Left lung (tissue), 10 donors: ENCODE data around the gene COL16A1. TPM values are rescaled to one million over a fixed set of nuclear protein-coding genes. Genes with fewer than 3 reads are reported as not detected.

Source experiments
- ATAC-seq: fragments of 200-7000 bp; cut with Tn5 transposase; one replicate; pipeline ENCODE4 v1.9.1; 2020; ENCODE audit warnings: moderate library complexity
- DNase-seq, 4 donors: peaks; one replicate each; pipeline ENCODE4 v3.0.0-alpha.2; 2013 to 2020
- H3K27ac ChIP-seq, 2 donors: fragments of 200-600 bp; sonication (generic) in 1 of 2; one replicate each; pipeline versions ENCODE4 v1.5.0 to v1.8.0; 2020 to 2021
- H3K27me3 ChIP-seq, 2 donors: fragments of 200-600 bp; sonication (generic) in 1 of 2; one replicate each; pipeline versions ENCODE4 v1.5.0 to v1.8.0; 2020 to 2021
- H3K36me3 ChIP-seq, 2 donors: fragments of 200-600 bp; sonication (generic) in 1 of 2; one replicate each; pipeline versions ENCODE4 v1.5.0 to v1.8.0; 2020 to 2021
- H3K4me1 ChIP-seq, 2 donors: fragments of 200-600 bp; one replicate each; pipeline ENCODE4 v1.8.0; 2021
- H3K4me3 ChIP-seq, 2 donors: fragments of 200-600 bp; sonication (generic) in 1 of 2; one replicate each; pipeline versions ENCODE4 v1.5.0 to v1.8.0; 2020 to 2021; ENCODE audit warnings: mild to moderate bottlenecking in 1 of 2
- H3K9me3 ChIP-seq, 2 donors: fragments of 200-600 bp; sonication (generic) in 1 of 2; one replicate each; pipeline versions ENCODE4 v1.5.0 to v1.8.0; 2020 to 2021
- CTCF ChIP-seq, 2 donors: fragments of 200-600 bp; sonication (generic) in 1 of 2; IDR thresholded peaks; one replicate each; pipeline versions ENCODE4 v1.5.0 to v1.8.0; 2021; ENCODE audit warnings: antibody characterized with exemption in 2 of 2
- intact Hi-C, 2 donors: fragments of 100-400 bp; cut with DNase I; formaldehyde crosslinking; loops; one replicate each; pipeline versions ENCODE4 v1.11.2 to v1.14.2; 2022
- polyA plus RNA-seq, 6 donors: library from polyadenylated mRNA; unstranded; fragments of 120-200 nt; gene quantifications; one replicate each; pipeline ENCODE4 v1.2.1, GENCODE V29; 2013; ENCODE audit not compliant: insufficient read length in 6 of 6
- total RNA-seq, 2 donors: library from RNA; stranded (reverse); fragmentation: NEBNext Ultra II Directional; extraction: Animal tissue kit (Norgen Biotek cat#: 25700); gene quantifications; one replicate each; pipeline ENCODE4 v1.2.1, GENCODE V29; 2021
- donor health status: DM: no; HTN: yes; CAD: no.
- donor health status: DM: no; HTN: no; CAD: no.

COL16A1 gene
- total and polyA plus RNA-seq, 8 donors, result 64.8 to 177 (median 118) TPM

GRCh38 chr1:31623365-31623764 is 80.5 kb downstream of the COL16A1 start:
- H3K36me3 ChIP-seq, result peaks cover 0 to 33% of the 10 kb centered on the region in 2 donors
- H3K27ac ChIP-seq, result no peak overlapping the region
- H3K27me3 ChIP-seq, result peaks cover 0 to 12% of the 10 kb centered on the region in 2 donors
- no peak overlapping the region for H3K4me3 ChIP-seq
- no peak for TF ChIP-seq CTCF (IDR thresholded peaks at IDR 0.05)
- ATAC-seq (no peak), DNase-seq (no peak)
- H3K9me3 ChIP-seq, result no peaks in the 10 kb centered on the region
- intact Hi-C loops, result no loop called here
- peaks cover 15 to 21% of the 10 kb centered on the region in 2 donors for H3K4me1 ChIP-seq

- DNase-seq (peak in 1 of 4 donors; percentile 57), ATAC-seq (no peak)
- Histone ChIP-seq H3K4me1 (peaks cover 13 to 19% of the 10 kb centered on the region in 2 donors), H3K9me3 (no peaks in the 10 kb centered on the region), H3K27ac (no peak overlapping the region), H3K27me3 (peaks cover 6 to 25% of the 10 kb centered on the region in 2 donors), H3K36me3 (peaks cover 0 to 21% of the 10 kb centered on the region in 2 donors), H3K4me3 (no peak overlapping the region)
- intact Hi-C loops, result no loop called here
- no peak for TF ChIP-seq CTCF (IDR thresholded peaks at IDR 0.05)
These were observed 81.7 kb downstream of the COL16A1 start for GRCh38 chr1:31621847-31622730.

- TF ChIP-seq CTCF (IDR thresholded peaks at IDR 0.05), result no peak
- H3K36me3 ChIP-seq, result peaks cover 0 to 16% of the 10 kb centered on the region in 2 donors
- peaks cover 7 to 31% of the 10 kb centered on the region in 2 donors for H3K27me3 ChIP-seq
- H3K4me3 ChIP-seq, result no peak overlapping the region
- DNase-seq, result no peak
- H3K9me3 ChIP-seq, result no peaks in the 10 kb centered on the region
- H3K27ac ChIP-seq, result no peak overlapping the region
- H3K4me1 ChIP-seq, result peaks cover 7 to 15% of the 10 kb centered on the region in 2 donors
- ATAC-seq, result no peak
- intact Hi-C loops, result no loop called here
These were observed 82.4 kb downstream of the COL16A1 start for GRCh38 chr1:31621498-31621820.

- H3K4me3 ChIP-seq, result no peak overlapping the region
- ATAC-seq, result no peak
- TF ChIP-seq CTCF (IDR thresholded peaks at IDR 0.05), result no peak
- H3K27me3 ChIP-seq, result peaks cover 7 to 35% of the 10 kb centered on the region in 2 donors
- H3K36me3 ChIP-seq, result peaks cover 0 to 10% of the 10 kb centered on the region in 2 donors
- H3K4me1 ChIP-seq, result peaks cover 2 to 11% of the 10 kb centered on the region in 2 donors
- no peak overlapping the region for H3K27ac ChIP-seq
- H3K9me3 ChIP-seq, result no peaks in the 10 kb centered on the region
- no peak for DNase-seq
- intact Hi-C loops, result no loop called here
These were observed 83.0 kb downstream of the COL16A1 start for GRCh38 chr1:31620631-31621497.
